Activated CD4-positive, alpha-beta T cell treated with anti-CD3 and anti-CD28 coated beads, Interleukin-2, amount 10 ng/mL, durations not matched to agents 24 days and 14 days (primary cell): Measurements from ENCODE around the gene FGF14. TPM values are rescaled to one million over a fixed set of nuclear protein-coding genes. Genes with fewer than 3 reads are reported as not detected.
"Not testable (repeated sequence)": the region's sequence is repeated elsewhere in the genome, so short reads cannot be mapped to it uniquely, and the experiment has no call there.

ENCODE experiments used
- DNase-seq: peaks from one replicate; pipeline ENCODE4 v3.0.0; 2022
- H3K27ac Mint-ChIP-seq: one replicate; pipeline ENCODE4 v1.8.0; 2022; ENCODE audit warnings: mild to moderate bottlenecking, mixed read lengths
- H3K27me3 Mint-ChIP-seq: one replicate; pipeline ENCODE4 v1.8.0; 2022; ENCODE audit warnings: mixed read lengths
- H3K36me3 Mint-ChIP-seq: one replicate; pipeline ENCODE4 v1.8.0; 2022; ENCODE audit warnings: low read depth, mild to moderate bottlenecking, mixed read lengths
- H3K4me1 Mint-ChIP-seq: one replicate; pipeline ENCODE4 v1.8.0; 2021; ENCODE audit warnings: mixed read lengths
- H3K4me3 Mint-ChIP-seq: one replicate; pipeline ENCODE4 v1.8.0; 2022; ENCODE audit warnings: mild to moderate bottlenecking, moderate library complexity, mixed read lengths
- H3K9me3 Mint-ChIP-seq: one replicate; pipeline ENCODE4 v1.8.0; 2021; ENCODE audit warnings: mixed read lengths
- intact Hi-C: fragments of 100-400 bp; cut with micrococcal nuclease; formaldehyde crosslinking; loops from one replicate; pipeline ENCODE4 v1.15.1; 2023
- total RNA-seq: library from RNA; stranded (reverse); gene quantifications from 2 replicates; pipeline ENCODE4 v1.2.3, GENCODE V29; 2022

Gene FGF14
- total RNA-seq, 1 donor from 2014 or later: not detected

GRCh38 chr13:102128216-102128810 lies 273.5 kb downstream of the FGF14 start:
- H3K4me1 Mint-ChIP-seq: no peaks in the 10 kb centered on the region
- no peak overlapping the region for H3K27ac Mint-ChIP-seq
- H3K9me3 Mint-ChIP-seq: no peaks in the 10 kb centered on the region
- no peak for DNase-seq
- H3K27me3 Mint-ChIP-seq: no peaks in the 10 kb centered on the region
- H3K36me3 Mint-ChIP-seq: no peaks in the 10 kb centered on the region
- intact Hi-C loops: no loop called here
- no peak overlapping the region for H3K4me3 Mint-ChIP-seq

GRCh38 chr13:102127153-102127552 lies 274.7 kb downstream of the FGF14 start:
- Mint-ChIP-seq H3K27ac (no peak overlapping the region), H3K9me3 (no peaks in the 10 kb centered on the region), H3K4me1 (no peaks in the 10 kb centered on the region), H3K36me3 (no peaks in the 10 kb centered on the region), H3K4me3 (no peak overlapping the region), H3K27me3 (no peaks in the 10 kb centered on the region)
- intact Hi-C loops: no loop called here
- DNase-seq: no peak

- no peak overlapping the region for H3K27ac Mint-ChIP-seq
- H3K27me3 Mint-ChIP-seq: no peaks in the 10 kb centered on the region
- no peaks in the 10 kb centered on the region for H3K9me3 Mint-ChIP-seq
- H3K4me3 Mint-ChIP-seq: no peak overlapping the region
- intact Hi-C loops: no loop called here
- H3K36me3 Mint-ChIP-seq: no peaks in the 10 kb centered on the region
- H3K4me1 Mint-ChIP-seq: no peaks in the 10 kb centered on the region
- DNase-seq: no peak
Measured at GRCh38 chr13:102122147-102122546, 279.7 kb downstream of the FGF14 start.

- intact Hi-C loops: no loop called here
- Mint-ChIP-seq H3K27me3 (no peaks in the 10 kb centered on the region), H3K9me3 (no peaks in the 10 kb centered on the region)
Measured at GRCh38 chr13:102117175-102117831, 284.5 kb downstream of the FGF14 start.

GRCh38 chr13:102103469-102103868 lies 298.4 kb downstream of the FGF14 start:
- Mint-ChIP-seq H3K27me3 (no peaks in the 10 kb centered on the region), H3K4me3 (no peak overlapping the region), H3K36me3 (no peaks in the 10 kb centered on the region), H3K4me1 (no peaks in the 10 kb centered on the region), H3K27ac (no peak overlapping the region), H3K9me3 (no peaks in the 10 kb centered on the region)
- no peak for DNase-seq
- intact Hi-C loops: no loop called here

More at GRCh38 chr13:102117175-102117831, 284.5 kb downstream of the FGF14 start:
- DNase-seq: no peak
- H3K4me3 Mint-ChIP-seq: no peak overlapping the region
- no peaks in the 10 kb centered on the region for H3K36me3 Mint-ChIP-seq
- no peaks in the 10 kb centered on the region for H3K4me1 Mint-ChIP-seq
- H3K27ac Mint-ChIP-seq: no peak overlapping the region

GRCh38 chr13:102100234-102100633 lies 301.6 kb downstream of the FGF14 start:
- H3K36me3 Mint-ChIP-seq: no peaks in the 10 kb centered on the region
- H3K9me3 Mint-ChIP-seq: no peaks in the 10 kb centered on the region

GRCh38 chr13:102097708-102098107 lies 304.1 kb downstream of the FGF14 start:
- no peaks in the 10 kb centered on the region for H3K4me1 Mint-ChIP-seq
- no peaks in the 10 kb centered on the region for H3K9me3 Mint-ChIP-seq
- H3K36me3 Mint-ChIP-seq: no peaks in the 10 kb centered on the region
- intact Hi-C loops: no loop called here
- DNase-seq: no peak
- H3K4me3 Mint-ChIP-seq: no peak overlapping the region
- H3K27ac Mint-ChIP-seq: no peak overlapping the region
- no peaks in the 10 kb centered on the region for H3K27me3 Mint-ChIP-seq

More at GRCh38 chr13:102100234-102100633, 301.6 kb downstream of the FGF14 start:
- intact Hi-C loops: no loop called here
- H3K27me3 Mint-ChIP-seq: no peaks in the 10 kb centered on the region
- H3K4me1 Mint-ChIP-seq: no peaks in the 10 kb centered on the region
- DNase-seq: no peak
- no peak overlapping the region for H3K4me3 Mint-ChIP-seq
- no peak overlapping the region for H3K27ac Mint-ChIP-seq

- H3K4me3 Mint-ChIP-seq, H3K36me3 Mint-ChIP-seq, DNase-seq, H3K4me1 Mint-ChIP-seq, H3K27ac Mint-ChIP-seq, H3K9me3 Mint-ChIP-seq, intact Hi-C loops, H3K27me3 Mint-ChIP-seq: not testable (repeated sequence)
Measured at GRCh38 chr13:102093288-102093687, 308.6 kb downstream of the FGF14 start.

GRCh38 chr13:102091231-102091630 lies 310.6 kb downstream of the FGF14 start:
- H3K27ac Mint-ChIP-seq: no peak overlapping the region
- no peak overlapping the region for H3K4me3 Mint-ChIP-seq
- H3K27me3 Mint-ChIP-seq: no peaks in the 10 kb centered on the region
- no peaks in the 10 kb centered on the region for H3K9me3 Mint-ChIP-seq
- no peaks in the 10 kb centered on the region for H3K4me1 Mint-ChIP-seq
- no peak for DNase-seq
- intact Hi-C loops: no loop called here
- H3K36me3 Mint-ChIP-seq: no peaks in the 10 kb centered on the region

- H3K27me3 Mint-ChIP-seq: no peaks in the 10 kb centered on the region
- H3K9me3 Mint-ChIP-seq: no peaks in the 10 kb centered on the region
- H3K27ac Mint-ChIP-seq: no peak overlapping the region
- no peak overlapping the region for H3K4me3 Mint-ChIP-seq
- H3K4me1 Mint-ChIP-seq: no peaks in the 10 kb centered on the region
- intact Hi-C loops: no loop called here
- no peaks in the 10 kb centered on the region for H3K36me3 Mint-ChIP-seq
- no peak for DNase-seq
Measured at GRCh38 chr13:102090532-102090931, 311.3 kb downstream of the FGF14 start.

- Mint-ChIP-seq H3K27me3 (no peaks in the 10 kb centered on the region), H3K4me3 (no peak overlapping the region), H3K9me3 (no peaks in the 10 kb centered on the region), H3K4me1 (no peaks in the 10 kb centered on the region), H3K27ac (no peak overlapping the region), H3K36me3 (no peaks in the 10 kb centered on the region)
- DNase-seq: no peak
- intact Hi-C loops: no loop called here
Measured at GRCh38 chr13:102089722-102090121, 312.1 kb downstream of the FGF14 start.

GRCh38 chr13:102089177-102089576 lies 312.7 kb downstream of the FGF14 start:
- no peak overlapping the region for H3K4me3 Mint-ChIP-seq
- no peaks in the 10 kb centered on the region for H3K36me3 Mint-ChIP-seq
- intact Hi-C loops: no loop called here
- no peaks in the 10 kb centered on the region for H3K9me3 Mint-ChIP-seq
- no peaks in the 10 kb centered on the region for H3K27me3 Mint-ChIP-seq
- no peak overlapping the region for H3K27ac Mint-ChIP-seq
- no peaks in the 10 kb centered on the region for H3K4me1 Mint-ChIP-seq
- no peak for DNase-seq

GRCh38 chr13:102073251-102073650 lies 328.6 kb downstream of the FGF14 start:
- Mint-ChIP-seq H3K4me1 (no peaks in the 10 kb centered on the region), H3K27me3 (no peaks in the 10 kb centered on the region), H3K4me3 (no peak overlapping the region), H3K9me3 (no peaks in the 10 kb centered on the region), H3K36me3 (no peaks in the 10 kb centered on the region), H3K27ac (no peak overlapping the region)
- intact Hi-C loops: no loop called here
- DNase-seq: no peak

GRCh38 chr13:102071711-102072110 lies 330.1 kb downstream of the FGF14 start:
- Mint-ChIP-seq H3K4me1 (no peaks in the 10 kb centered on the region), H3K27ac (no peak overlapping the region), H3K27me3 (no peaks in the 10 kb centered on the region), H3K4me3 (no peak overlapping the region), H3K9me3 (no peaks in the 10 kb centered on the region), H3K36me3 (no peaks in the 10 kb centered on the region)
- intact Hi-C loops: no loop called here
- no peak for DNase-seq

- intact Hi-C loops: not testable (repeated sequence)
Measured at GRCh38 chr13:102068323-102068722, 333.5 kb downstream of the FGF14 start.

More at GRCh38 chr13:102068323-102068722, 333.5 kb downstream of the FGF14 start:
- not testable (repeated sequence) for H3K4me1 Mint-ChIP-seq, H3K36me3 Mint-ChIP-seq, H3K9me3 Mint-ChIP-seq, DNase-seq, H3K4me3 Mint-ChIP-seq, H3K27me3 Mint-ChIP-seq, H3K27ac Mint-ChIP-seq
